ENCODE measurements around the gene SLC25A45.

The SLC25A45 gene

DNA sequence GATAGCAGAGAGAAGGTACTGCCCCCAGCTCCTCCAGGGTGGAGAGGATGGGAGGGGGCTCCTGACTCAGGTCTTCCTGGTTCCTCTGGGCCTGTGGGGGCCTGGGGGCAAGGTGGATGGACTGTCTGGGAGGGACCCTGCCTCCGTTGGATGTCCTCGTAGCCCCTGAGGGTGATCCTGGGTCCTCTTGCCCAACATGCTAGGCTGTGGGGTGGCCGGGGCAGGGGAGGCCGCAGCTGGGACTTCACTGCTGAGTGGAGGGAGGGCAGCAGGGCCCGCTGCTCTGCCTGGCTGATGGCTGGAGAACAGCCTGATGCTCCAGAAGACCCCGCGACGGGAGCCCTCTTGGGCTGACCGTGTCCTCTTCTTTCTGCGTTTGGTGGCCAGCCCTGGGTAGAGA lies 17.4 kb upstream of the SLC25A45 start:
- Histone ChIP-seq H3K79me2 (ENCODE audit: low read length) (no peaks in the 10 kb centered on the region; the same call in 1 of the 2 replicates), H3K36me3 (replicated peaks; ENCODE audit: insufficient read depth, low read length) (no peaks in the 10 kb centered on the region), H3K9me3 (replicated peaks; ENCODE audit: insufficient read depth, low read length) (no peaks in the 10 kb centered on the region), H3K9ac (ENCODE audit: low read length) (no peak overlapping the region), H3K27ac (ENCODE audit: low read length) (no peak overlapping the region), H3K4me1 (ENCODE audit: low read length) (no peaks in the 10 kb centered on the region), H3K9me2 (replicated peaks; ENCODE audit: insufficient read depth, low read length) (no peaks in the 10 kb centered on the region), H3K4me2 (ENCODE audit: low read depth, low read length) (no peak overlapping the region), H2AFZ (ENCODE audit: low read length) (no peak overlapping the region), H3K4me3 (ENCODE audit: low read length) (no peak overlapping the region), H3K27me3 (replicated peaks; ENCODE audit: insufficient read depth, low read length) (no peaks in the 10 kb centered on the region), H4K20me1 (ENCODE audit: insufficient read depth, low read length) (no peaks in the 10 kb centered on the region), H3F3A (ENCODE audit: insufficient read depth, low read length) (no peaks in the 10 kb centered on the region)
- no peak for DNase-seq
- no peak for TF ChIP-seq EZH2 (optimal IDR thresholded peaks at IDR 0.05; ENCODE audit: low read depth, low read length)
- no peak for TF ChIP-seq EZH2phosphoT487 (IDR thresholded peaks at IDR 0.05; ENCODE audit: low read length)
- TF ChIP-seq CTCF (IDR thresholded peaks at IDR 0.05; ENCODE audit: low read length): no peak

DNA sequence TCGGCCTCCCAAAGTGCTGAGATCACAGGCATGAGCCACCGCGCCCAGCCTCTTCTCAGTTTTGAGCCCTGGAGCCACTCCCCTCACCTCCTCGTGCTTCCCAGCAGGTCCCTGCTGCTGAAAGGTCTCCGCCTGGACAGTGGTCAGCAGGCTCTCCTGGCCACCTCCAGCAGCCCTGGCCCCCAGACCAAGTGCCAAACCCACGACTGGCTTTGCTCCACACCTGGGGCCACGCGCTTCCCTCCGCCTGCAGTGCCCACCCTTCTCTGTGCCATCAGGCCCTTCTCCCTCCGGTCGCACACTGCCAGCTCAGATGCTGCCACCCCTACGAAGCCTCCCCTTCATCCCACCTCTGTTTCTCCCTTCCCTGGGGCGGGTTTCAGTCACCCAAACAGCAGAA lies 16.8 kb upstream of the SLC25A45 start:
- H3K4me1 ChIP-seq (ENCODE audit: low read length): no peaks in the 10 kb centered on the region
- no peaks in the 10 kb centered on the region for H3K9me2 ChIP-seq (replicated peaks; ENCODE audit: insufficient read depth, low read length)
- peaks cover 4% of the 10 kb centered on the region; the same call in 1 of the 2 replicates for H3K79me2 ChIP-seq (ENCODE audit: low read length)
- H3K27me3 ChIP-seq (replicated peaks; ENCODE audit: insufficient read depth, low read length): no peaks in the 10 kb centered on the region
- DNase-seq: no peak
- no peak for TF ChIP-seq CTCF (IDR thresholded peaks at IDR 0.05; ENCODE audit: low read length)
- no peaks in the 10 kb centered on the region for H3F3A ChIP-seq (ENCODE audit: insufficient read depth, low read length)
- no peak overlapping the region for H3K4me3 ChIP-seq (ENCODE audit: low read length)
- H3K27ac ChIP-seq (ENCODE audit: low read length): no peak overlapping the region
- H4K20me1 ChIP-seq (ENCODE audit: insufficient read depth, low read length): no peaks in the 10 kb centered on the region
- no peak overlapping the region for H3K4me2 ChIP-seq (ENCODE audit: low read depth, low read length)
- H3K9me3 ChIP-seq (replicated peaks; ENCODE audit: insufficient read depth, low read length): no peaks in the 10 kb centered on the region
- no peak overlapping the region for H3K9ac ChIP-seq (ENCODE audit: low read length)
- no peaks in the 10 kb centered on the region for H3K36me3 ChIP-seq (replicated peaks; ENCODE audit: insufficient read depth, low read length)
- H2AFZ ChIP-seq (ENCODE audit: low read length): no peak overlapping the region

- Histone ChIP-seq H3K4me1 (ENCODE audit: low read length) (no peaks in the 10 kb centered on the region), H3K27ac (ENCODE audit: low read length) (no peak overlapping the region), H3K9me2 (replicated peaks; ENCODE audit: insufficient read depth, low read length) (no peaks in the 10 kb centered on the region), H3K4me2 (ENCODE audit: low read depth, low read length) (no peak overlapping the region), H3K79me2 (ENCODE audit: low read length) (peaks cover 12% of the 10 kb centered on the region; the same call in 1 of the 2 replicates), H3K27me3 (replicated peaks; ENCODE audit: insufficient read depth, low read length) (no peaks in the 10 kb centered on the region), H2AFZ (ENCODE audit: low read length) (no peak overlapping the region), H3F3A (ENCODE audit: insufficient read depth, low read length) (no peaks in the 10 kb centered on the region), H4K20me1 (ENCODE audit: insufficient read depth, low read length) (no peaks in the 10 kb centered on the region), H3K4me3 (ENCODE audit: low read length) (no peak overlapping the region), H3K36me3 (replicated peaks; ENCODE audit: insufficient read depth, low read length) (no peaks in the 10 kb centered on the region), H3K9me3 (replicated peaks; ENCODE audit: insufficient read depth, low read length) (no peaks in the 10 kb centered on the region), H3K9ac (ENCODE audit: low read length) (no peak overlapping the region)
- no peak for DNase-seq
- TF ChIP-seq CTCF (IDR thresholded peaks at IDR 0.05; ENCODE audit: low read length): no peak
- TF ChIP-seq EZH2phosphoT487 (IDR thresholded peaks at IDR 0.05; ENCODE audit: low read length): no peak
- no peak for TF ChIP-seq EZH2 (optimal IDR thresholded peaks at IDR 0.05; ENCODE audit: low read depth, low read length)
These were observed 16.0 kb upstream of the SLC25A45 start for GRCh38 chr11:65398362-65398910.

Measured in MM.1S (cell line).